Skeletal muscle tissue (tissue), 4 donors: ENCODE data around the gene DAP. TPM values are rescaled to one million over a fixed set of nuclear protein-coding genes. Genes with fewer than 3 reads are reported as not detected.
"Not testable (repeated sequence)": the region's sequence is repeated elsewhere in the genome, so short reads cannot be mapped to it uniquely, and the experiment has no call there.

Experiments used
- H3K27ac ChIP-seq: one replicate; pipeline ENCODE4 v1.7.0; 2013; ENCODE audit warnings: mild to moderate bottlenecking, low read depth, low read length, inconsistent platforms
- H3K27me3 ChIP-seq, 3 donors: one replicate each; pipeline ENCODE4 v1.7.0; 2013; ENCODE audit warnings: low read length in 3 of 3; ENCODE audit not compliant: control insufficient read depth in 3 of 3, insufficient read depth in 3 of 3
- H3K36me3 ChIP-seq, 3 donors: one replicate each; pipeline ENCODE4 v1.7.0; 2013; ENCODE audit warnings: low read length in 3 of 3; ENCODE audit not compliant: control insufficient read depth in 3 of 3, insufficient read depth in 3 of 3
- H3K4me1 ChIP-seq, 3 donors: one replicate each; pipeline ENCODE4 v1.7.0; 2013; ENCODE audit warnings: low read length in 3 of 3, mild to moderate bottlenecking in 3 of 3; ENCODE audit not compliant: control insufficient read depth in 3 of 3, insufficient read depth in 3 of 3
- H3K4me3 ChIP-seq, 3 donors: one replicate each; pipeline ENCODE4 v1.7.0; 2013; ENCODE audit warnings: low read length in 3 of 3
- H3K9ac ChIP-seq, 3 donors: one replicate each; pipeline ENCODE4 v1.7.0; 2013; ENCODE audit warnings: low read length in 3 of 3, mild to moderate bottlenecking in 3 of 3, moderate library complexity in 2 of 3, low read depth in 1 of 3
- H3K9me3 ChIP-seq, 3 donors: one replicate each; pipeline ENCODE4 v1.7.0; 2013; ENCODE audit warnings: low read length in 3 of 3; ENCODE audit not compliant: control insufficient read depth in 3 of 3
- total RNA-seq: library from RNA; depleted of rRNA; stranded (reverse); fragments of >200 nt; gene quantifications from one replicate; pipeline ENCODE4 v1.2.3, GENCODE V29; 2014
- donor health status: Osteomylitis.

Gene DAP
- total RNA-seq, 1 donor from 2014 or later, result 18.3 TPM

DNA sequence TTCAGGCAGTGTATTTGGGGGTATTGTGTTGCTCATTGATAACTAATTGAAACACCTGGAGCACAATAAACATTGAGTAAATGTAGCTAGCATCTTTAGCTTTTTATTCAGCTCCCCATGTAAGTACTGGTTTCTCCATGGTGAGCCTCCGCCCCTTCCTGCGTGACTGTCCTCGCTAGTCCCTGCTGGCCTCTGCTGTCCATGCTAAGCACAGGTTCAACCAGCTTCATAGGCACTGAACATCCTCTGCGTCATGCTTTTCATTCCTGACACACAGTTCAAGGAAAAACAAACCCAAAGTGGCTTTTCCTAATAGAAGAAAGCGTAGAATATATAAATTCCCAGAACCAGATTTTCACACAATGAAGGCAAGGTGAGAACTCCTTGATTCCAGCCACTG is 27.3 kb upstream of the DAP start:
- H3K4me3 ChIP-seq, result no peak overlapping the region
- no peak overlapping the region for H3K27ac ChIP-seq
- H3K27me3 ChIP-seq, result no peaks in the 10 kb centered on the region
- H3K36me3 ChIP-seq, result no peaks in the 10 kb centered on the region
- H3K9me3 ChIP-seq, result no peaks in the 10 kb centered on the region
- peaks cover 0 to 4% (median 3%) of the 10 kb centered on the region in 3 donors for H3K4me1 ChIP-seq
- no peak overlapping the region for H3K9ac ChIP-seq

DNA sequence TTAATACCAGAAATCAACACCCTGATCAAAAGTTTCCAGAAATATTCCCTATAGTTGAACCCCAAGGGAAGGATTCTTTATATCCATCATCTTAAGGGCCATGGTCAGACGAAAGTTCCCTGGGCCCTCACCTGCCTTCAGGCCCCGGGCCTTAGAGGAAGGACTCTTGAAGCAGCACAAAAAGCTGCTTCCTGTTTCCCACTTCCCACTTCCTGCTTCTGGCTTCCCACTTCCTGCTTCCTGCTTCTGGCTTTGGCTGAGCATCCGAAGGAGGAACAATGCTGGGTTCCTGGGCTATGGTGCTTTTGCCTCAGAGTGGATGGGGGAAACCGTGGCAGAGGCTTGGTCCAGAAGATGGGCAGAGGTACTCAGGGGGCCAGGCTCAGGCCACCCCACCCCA is 25.8 kb upstream of the DAP start:
- Histone ChIP-seq H3K4me3 (no peak overlapping the region), H3K9ac (no peak overlapping the region), H3K36me3 (no peaks in the 10 kb centered on the region), H3K9me3 (no peaks in the 10 kb centered on the region), H3K27me3 (no peaks in the 10 kb centered on the region), H3K4me1 (peaks cover 0 to 4% (median 3%) of the 10 kb centered on the region in 3 donors), H3K27ac (no peak overlapping the region)

DNA sequence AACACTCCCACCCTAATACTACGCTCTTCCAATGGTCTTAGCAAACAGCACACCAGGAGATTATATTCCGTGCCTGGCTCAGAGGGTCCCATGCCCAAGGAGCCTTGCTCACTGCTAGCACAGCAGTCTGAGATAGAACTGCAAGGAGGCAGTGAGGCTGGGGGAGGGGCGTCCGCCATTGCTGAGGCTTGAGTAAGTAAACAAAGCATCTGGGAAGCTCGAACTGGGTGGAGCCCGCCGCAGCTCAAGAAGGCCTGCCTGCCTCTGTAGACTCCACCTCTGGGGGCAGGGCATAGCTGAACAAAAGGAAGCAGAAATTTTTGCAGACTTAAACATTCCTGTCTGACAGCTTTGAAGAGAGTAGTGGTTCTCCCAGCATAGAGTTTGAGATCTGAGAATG is 19.2 kb upstream of the DAP start:
- H3K36me3 ChIP-seq, H3K9me3 ChIP-seq, H3K27ac ChIP-seq, H3K9ac ChIP-seq, H3K4me3 ChIP-seq, H3K4me1 ChIP-seq, H3K27me3 ChIP-seq: not testable (repeated sequence)

DNA sequence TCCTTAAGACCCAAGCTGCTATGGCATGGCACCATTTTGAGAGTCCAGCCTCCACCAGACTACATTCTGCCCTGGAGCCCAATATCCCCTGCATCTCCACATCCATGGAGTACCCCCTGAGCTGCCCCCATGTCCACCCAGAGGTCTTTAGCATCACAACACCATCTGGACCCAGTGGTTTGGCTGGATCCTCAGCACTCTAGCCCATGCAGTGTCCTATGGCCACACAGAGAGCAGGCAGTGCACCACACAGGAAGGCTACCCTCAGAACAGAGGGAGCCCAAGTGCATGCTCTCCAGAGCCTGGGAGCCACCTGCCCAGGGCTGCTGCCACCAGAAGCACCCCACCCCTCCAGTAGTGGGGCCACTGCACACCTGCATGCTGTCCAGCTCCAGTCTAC is 18.6 kb upstream of the DAP start:
- Histone ChIP-seq H3K4me3 (no peak overlapping the region), H3K9ac (no peak overlapping the region), H3K27ac (no peak overlapping the region), H3K27me3 (peaks cover 0 to 2% (median 0%) of the 10 kb centered on the region in 3 donors), H3K9me3 (peaks cover 0 to 3% (median 0%) of the 10 kb centered on the region in 3 donors), H3K36me3 (no peaks in the 10 kb centered on the region), H3K4me1 (no peaks in the 10 kb centered on the region)

DNA sequence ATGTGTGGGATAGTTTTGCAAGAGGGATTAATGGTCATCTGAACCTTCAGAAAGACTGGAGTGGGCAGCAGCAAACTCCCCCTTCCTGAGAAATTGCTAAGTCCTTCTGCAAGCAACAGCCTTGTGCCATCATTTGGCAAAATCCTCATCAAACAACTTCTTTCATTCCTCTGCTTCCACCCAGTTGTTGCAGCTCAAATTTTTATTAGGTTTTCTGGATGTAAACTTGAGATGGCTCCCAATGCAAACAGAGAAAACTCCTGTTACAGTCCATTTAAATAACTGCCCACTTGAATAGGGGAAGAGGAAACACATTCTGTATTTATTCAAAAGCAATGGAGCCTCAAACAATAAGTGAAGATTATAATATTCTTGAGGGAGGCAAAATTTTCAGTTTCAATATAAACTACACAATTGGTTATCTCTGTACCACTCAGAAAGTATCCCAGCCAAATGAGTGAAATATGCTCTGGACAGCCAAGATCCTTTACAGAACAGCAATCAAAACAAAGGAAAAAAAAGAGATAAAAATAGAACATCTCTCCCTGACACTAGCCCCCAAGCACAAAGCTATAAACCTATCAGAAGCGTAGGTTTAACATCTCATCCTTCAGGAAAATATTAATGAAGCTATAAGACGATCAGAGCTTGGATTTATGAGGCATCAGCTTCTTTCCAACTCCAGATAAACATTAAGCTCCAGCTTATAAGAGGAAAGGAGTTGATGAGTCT is 17.3 kb upstream of the DAP start:
- peaks cover 0 to 2% (median 0%) of the 10 kb centered on the region in 3 donors for H3K27me3 ChIP-seq

DNA sequence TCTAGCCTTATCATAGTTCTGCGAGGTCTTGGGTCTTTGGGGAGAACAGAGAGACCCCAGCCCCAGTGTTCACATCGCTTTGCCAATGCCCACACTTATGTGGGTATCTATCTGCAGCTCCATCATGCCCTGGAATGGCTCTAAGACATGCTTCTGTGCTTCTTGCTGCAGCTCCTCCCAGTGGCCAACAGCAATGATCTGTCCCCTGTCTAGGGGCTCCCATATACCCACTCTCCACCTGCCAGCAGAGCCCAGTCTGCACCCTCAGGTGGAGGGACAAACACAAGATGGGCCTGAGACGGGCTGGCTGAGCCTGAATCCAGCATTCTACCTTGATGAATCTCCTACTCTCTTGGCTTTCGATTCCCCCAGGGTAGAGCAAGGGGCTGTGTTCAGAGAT is 14.6 kb upstream of the DAP start:
- Histone ChIP-seq H3K27ac (no peak overlapping the region), H3K4me1 (no peaks in the 10 kb centered on the region), H3K27me3 (peaks cover 0 to 2% (median 0%) of the 10 kb centered on the region in 3 donors), H3K4me3 (no peak overlapping the region), H3K36me3 (no peaks in the 10 kb centered on the region), H3K9me3 (peaks cover 0 to 3% (median 0%) of the 10 kb centered on the region in 3 donors), H3K9ac (no peak overlapping the region)

More for the DNA sequence above, 17.3 kb upstream of the DAP start:
- no peak overlapping the region for H3K4me3 ChIP-seq
- peaks cover 0 to 3% (median 0%) of the 10 kb centered on the region in 3 donors for H3K9me3 ChIP-seq
- no peak overlapping the region for H3K27ac ChIP-seq
- no peak overlapping the region for H3K9ac ChIP-seq
- no peaks in the 10 kb centered on the region for H3K4me1 ChIP-seq
- H3K36me3 ChIP-seq, result no peaks in the 10 kb centered on the region

DNA sequence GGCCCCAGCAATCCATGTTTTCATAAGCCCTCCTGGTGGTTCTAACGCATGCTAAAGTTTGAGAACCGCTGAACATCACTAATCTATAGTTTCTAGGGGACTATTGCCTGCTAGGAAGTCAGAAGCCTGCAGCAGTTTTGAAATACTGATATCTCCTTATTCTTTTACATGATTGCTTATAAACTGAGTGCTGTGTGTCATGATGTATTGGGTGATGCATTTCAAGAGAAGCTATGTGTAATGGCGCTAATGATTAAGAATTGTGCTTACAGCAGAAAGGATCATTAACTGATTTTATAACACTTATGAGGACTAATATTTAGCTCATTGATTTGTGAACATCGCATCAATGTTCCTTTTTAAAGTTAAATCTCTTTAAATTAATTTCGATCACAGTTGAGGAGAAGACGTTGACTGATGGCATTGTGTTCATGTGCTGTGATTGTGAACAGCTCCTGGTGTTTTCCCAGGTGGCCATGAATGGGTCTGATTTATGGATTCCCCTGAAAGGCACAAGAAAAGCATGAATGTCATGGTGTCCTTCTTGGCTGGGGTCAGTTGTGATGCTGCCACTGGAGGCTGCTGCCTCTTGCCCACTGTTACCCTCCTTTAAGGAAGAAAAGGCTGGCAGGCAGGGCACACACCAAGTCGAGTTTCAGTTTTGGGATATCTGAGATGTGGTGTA is 12.0 kb upstream of the DAP start:
- Histone ChIP-seq H3K27me3 (peaks cover 0 to 2% (median 0%) of the 10 kb centered on the region in 3 donors), H3K9ac (no peak overlapping the region), H3K4me1 (no peaks in the 10 kb centered on the region), H3K4me3 (no peak overlapping the region), H3K27ac (no peak overlapping the region), H3K9me3 (peaks cover 0 to 3% (median 0%) of the 10 kb centered on the region in 3 donors), H3K36me3 (no peaks in the 10 kb centered on the region)

DNA sequence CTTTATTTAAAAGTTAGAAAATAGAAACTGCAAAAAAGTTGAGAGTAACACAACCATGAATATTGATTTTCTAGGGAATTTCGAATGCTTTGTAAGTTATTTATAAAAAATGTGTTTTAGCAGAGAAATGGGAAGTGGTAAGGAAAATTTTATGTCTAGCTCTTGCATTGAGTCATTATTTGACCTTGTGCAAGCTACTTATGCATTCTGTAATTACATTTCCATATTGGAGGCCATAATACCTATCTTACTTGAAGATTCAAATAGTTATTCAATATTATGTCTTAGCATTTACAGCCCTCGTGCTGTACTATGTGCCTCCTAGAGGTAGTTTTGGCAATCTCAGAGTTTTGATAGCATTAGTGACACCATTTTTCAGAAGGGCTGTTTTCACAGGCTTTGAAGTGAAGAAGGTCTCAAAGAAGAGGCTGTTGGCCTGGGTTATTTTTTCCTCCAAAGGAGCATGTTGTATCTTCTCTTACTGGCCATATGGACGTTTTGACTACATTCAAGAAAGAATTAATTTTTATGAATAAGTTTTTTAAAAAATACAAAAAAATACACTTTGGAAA is 7.4 kb upstream of the DAP start:
- no peaks in the 10 kb centered on the region for H3K4me1 ChIP-seq
- no peaks in the 10 kb centered on the region for H3K36me3 ChIP-seq
- no peak overlapping the region for H3K27ac ChIP-seq
- no peak overlapping the region for H3K4me3 ChIP-seq
- H3K9me3 ChIP-seq, result no peaks in the 10 kb centered on the region
- no peaks in the 10 kb centered on the region for H3K27me3 ChIP-seq
- no peak overlapping the region for H3K9ac ChIP-seq

DNA sequence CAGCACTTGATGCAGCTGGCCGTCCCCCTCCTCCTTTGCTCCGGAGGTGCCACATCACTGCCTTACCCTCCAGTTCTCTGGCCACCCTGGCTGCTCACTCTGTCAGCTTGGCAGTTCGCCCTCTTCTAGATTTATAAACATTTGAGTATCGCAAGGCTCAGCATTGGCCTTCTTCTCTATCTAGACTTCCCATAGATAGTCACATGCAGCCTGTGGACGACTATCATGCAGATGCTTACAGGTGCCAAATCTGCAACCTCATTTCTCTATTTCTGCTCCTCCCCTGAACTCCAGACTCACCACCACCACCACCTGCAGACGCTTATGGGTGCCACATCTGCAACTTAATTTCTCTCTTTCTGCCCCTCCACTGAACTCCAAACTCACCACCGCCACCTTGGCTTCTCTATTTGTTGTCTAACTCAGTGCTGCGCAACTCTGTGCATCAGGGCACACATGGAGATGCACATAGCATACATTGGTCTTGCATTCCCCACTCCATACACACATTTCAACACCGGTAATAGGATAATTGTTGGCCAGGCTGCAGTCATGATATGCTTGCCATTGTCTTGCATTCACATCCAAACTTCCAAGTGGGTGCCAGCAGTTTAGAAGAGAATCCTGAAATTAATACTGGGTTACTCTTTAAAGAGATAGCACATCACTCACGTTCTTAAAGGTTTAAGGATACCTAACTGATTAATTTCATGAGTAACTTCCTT is 1.9 kb upstream of the DAP start:
- Histone ChIP-seq H3K4me3 (no peak overlapping the region), H3K9me3 (no peaks in the 10 kb centered on the region), H3K27me3 (no peaks in the 10 kb centered on the region), H3K9ac (no peak overlapping the region), H3K4me1 (peaks cover 3 to 10% (median 10%) of the 10 kb centered on the region in 3 donors), H3K27ac (peak overlapping the region; percentile 36), H3K36me3 (no peaks in the 10 kb centered on the region)
